Measurements from ENCODE around the gene MGLL.
"Not testable (repeated sequence)": the region's sequence is repeated elsewhere in the genome, so short reads cannot be mapped to it uniquely, and the experiment has no call there.

MGLL gene

DNA sequence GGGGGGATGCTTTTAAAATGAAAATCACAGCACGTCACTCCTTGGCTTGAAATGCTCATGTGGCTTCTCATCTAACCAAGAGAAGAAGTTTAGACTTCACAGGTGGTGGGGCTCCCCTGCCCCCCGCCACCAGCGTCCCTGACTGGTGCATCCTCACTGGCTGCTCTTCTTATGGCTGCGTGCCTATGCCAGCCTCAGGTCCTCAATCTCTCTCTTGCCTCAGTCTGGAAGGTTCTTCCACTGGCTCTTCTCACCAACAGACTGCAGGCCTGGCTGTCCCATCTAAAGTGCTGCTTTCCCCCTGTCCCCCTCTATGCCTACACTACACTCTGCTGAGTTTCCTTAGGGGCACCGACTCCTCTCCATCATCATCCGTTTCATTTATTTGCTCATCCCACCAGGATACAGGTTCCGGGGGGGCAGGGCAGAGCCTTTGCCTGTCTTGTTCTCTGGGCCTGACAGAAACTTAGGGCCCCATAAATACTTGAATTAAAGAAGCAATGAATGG, 128.9 kb downstream of the MGLL start:
- in situ Hi-C loops (cut with MboI; ENCODE audit: low sequenced_read_pairs): no loop called here

DNA sequence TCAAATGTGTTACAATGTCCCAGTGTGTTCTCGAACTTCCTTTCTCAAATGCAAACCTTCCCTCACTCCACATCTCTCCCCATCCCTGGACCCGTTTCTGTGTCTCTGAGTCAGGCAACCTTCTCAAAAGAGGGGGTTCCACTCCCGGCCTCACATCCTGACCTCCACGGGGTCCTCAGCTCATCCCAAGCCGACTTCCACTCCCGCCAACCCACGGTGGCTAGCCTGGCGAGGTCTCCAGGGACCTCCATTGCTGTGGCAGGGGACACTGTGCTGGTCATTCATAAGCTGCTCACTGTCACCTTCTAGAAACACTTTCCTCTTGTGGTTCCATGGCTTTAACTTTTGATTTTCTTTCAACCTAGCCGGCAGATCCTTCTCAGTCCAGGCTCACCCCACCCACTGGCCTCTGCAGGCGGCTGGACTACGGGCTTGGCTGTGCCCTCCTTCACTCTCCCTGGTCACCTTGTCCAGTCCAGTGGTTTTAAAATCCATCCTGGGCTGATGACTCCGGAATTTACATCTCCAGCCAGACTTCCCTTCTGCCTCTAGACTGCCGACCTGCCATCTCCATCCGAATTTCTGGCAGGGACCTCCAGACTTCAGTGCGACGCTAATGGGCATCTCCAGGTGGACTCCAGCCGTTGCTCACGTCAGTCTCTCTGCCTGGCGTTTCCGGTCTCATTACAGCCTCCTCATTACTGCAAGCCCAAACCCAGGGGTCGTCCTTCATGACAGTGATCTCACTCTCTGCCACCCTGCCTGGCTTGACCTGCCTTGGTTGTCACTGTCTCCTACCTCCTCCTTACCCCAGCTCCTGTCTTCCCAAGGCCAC, 129.6 kb downstream of the MGLL start:
- in situ Hi-C loops (cut with MboI; ENCODE audit: low sequenced_read_pairs): no loop called here

- in situ Hi-C loops (cut with MboI; ENCODE audit: low sequenced_read_pairs): no loop called here
These were observed 130.3 kb downstream of the MGLL start for GRCh38 chr3:127691974-127692373.

DNA sequence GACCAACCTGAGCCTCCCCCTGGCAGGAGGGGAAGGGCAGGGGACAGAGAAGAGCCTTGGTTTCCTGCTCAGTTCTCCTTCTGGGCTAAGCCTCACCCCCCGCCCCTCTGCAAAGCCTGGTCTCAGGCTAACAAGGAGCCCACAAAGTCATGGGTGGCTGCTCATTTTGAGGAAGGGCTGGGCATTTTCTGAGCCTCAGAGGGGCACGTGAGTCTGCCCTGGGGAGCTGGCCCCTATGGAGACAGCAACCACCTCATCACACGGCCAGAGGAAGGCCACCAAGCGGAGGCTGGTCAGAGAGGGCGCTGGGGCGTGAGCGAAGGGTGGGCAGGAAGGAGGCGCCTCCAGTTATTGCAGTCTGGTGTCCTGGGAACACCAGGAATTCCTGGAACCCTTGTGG, 130.8 kb downstream of the MGLL start:
- in situ Hi-C loops (cut with MboI; ENCODE audit: low sequenced_read_pairs): no loop called here

GRCh38 chr3:127690823-127691452, 131.4 kb downstream of the MGLL start:
- in situ Hi-C loops (cut with MboI; ENCODE audit: low sequenced_read_pairs): no loop called here

DNA sequence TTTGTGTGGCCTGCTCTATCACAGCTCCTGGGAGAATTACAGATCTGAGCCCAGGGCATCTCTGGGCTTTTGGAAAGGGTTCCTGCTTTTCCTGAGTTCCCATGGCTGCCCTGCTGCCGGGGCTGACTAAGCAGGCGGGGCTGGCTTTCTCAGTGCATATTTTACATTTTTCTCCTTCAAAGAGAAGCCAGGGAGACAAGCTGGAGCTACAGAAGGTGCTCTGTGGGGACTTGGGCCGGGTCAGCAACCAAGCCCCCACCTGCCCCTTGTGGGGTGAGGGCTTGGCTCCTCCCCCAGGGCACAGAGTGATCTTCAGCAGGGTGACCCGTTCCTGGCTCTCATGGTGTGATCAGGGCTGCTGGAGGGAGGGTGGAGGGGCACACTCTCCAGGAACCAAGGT, 132.2 kb downstream of the MGLL start:
- in situ Hi-C loops (cut with MboI; ENCODE audit: low sequenced_read_pairs): no loop called here

GRCh38 chr3:127689266-127689860, 133.0 kb downstream of the MGLL start:
- in situ Hi-C loops (cut with MboI; ENCODE audit: low sequenced_read_pairs): no loop called here

GRCh38 chr3:127688416-127689265, 133.7 kb downstream of the MGLL start:
- in situ Hi-C loops (cut with MboI; ENCODE audit: low sequenced_read_pairs): no loop called here

- in situ Hi-C loops (cut with MboI; ENCODE audit: low sequenced_read_pairs): no loop called here
These were observed 134.3 kb downstream of the MGLL start for GRCh38 chr3:127688022-127688415.

GRCh38 chr3:127687228-127687737, 135.0 kb downstream of the MGLL start:
- in situ Hi-C loops (cut with MboI; ENCODE audit: low sequenced_read_pairs): no loop called here

DNA sequence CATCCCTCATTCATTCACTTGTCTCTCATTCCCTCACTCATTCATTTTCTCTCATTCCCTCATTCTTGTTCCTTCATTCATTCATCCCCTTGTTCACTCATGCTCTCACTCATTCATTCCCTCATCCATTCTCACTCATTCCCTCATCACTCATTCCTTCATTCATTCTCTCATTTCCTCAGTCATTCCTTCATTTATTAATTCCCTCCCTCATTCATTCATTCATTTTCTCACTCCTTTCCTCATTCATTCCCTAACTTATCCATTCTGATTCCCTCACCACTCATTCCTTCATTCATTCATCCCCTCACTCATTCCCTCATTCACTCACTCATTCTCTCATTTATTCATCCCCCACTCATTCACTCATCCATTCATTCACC, 135.8 kb downstream of the MGLL start:
- in situ Hi-C loops (cut with MboI; ENCODE audit: low sequenced_read_pairs): no loop called here

- in situ Hi-C loops (cut with MboI; ENCODE audit: low sequenced_read_pairs): no loop called here
These were observed 136.4 kb downstream of the MGLL start for GRCh38 chr3:127685708-127686511.

DNA sequence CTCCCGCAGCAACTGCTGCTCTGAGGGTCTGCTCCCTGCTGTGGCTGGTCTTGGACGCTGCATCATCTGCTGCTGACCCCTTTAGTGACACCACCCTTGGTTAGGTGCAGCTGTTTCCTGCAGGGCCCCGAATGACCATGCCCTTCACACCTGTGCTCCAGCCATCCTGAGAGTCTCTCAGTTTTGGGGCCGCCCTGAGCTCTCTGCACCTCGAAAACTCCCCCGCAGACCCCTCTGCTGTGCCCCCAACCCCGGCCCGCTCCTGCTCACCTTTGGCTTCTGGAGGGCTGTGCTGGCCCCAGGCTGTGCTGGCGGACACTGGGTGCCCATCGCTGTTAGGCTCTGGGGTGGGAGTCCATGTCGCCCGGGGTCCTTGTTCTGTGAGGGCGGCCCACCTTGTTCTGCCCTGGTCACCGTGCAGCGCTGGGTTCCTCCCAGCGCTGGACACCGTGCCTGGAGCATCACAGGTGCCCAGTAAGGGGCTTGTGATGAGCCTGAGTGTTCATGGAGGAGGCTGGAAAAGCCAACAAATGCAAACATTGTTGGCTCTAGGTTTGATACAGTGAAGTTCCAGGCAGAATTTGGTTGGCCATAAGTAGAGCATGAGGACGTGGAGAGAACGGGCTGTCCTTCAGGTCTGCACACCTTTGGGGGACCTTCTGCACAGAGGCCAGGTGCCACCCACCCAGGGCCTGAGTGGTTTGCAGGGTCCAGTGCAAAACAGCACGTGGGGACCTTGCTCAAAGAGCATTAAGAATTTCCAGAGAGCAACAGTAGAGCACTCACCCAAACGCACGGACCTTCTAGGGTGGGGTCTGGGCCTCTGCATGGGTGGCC, 137.2 kb downstream of the MGLL start:
- in situ Hi-C loops (cut with MboI; ENCODE audit: low sequenced_read_pairs): no loop called here

- in situ Hi-C loops (cut with MboI; ENCODE audit: low sequenced_read_pairs): no loop called here
These were observed 139.8 kb downstream of the MGLL start for GRCh38 chr3:127682561-127682960.

DNA sequence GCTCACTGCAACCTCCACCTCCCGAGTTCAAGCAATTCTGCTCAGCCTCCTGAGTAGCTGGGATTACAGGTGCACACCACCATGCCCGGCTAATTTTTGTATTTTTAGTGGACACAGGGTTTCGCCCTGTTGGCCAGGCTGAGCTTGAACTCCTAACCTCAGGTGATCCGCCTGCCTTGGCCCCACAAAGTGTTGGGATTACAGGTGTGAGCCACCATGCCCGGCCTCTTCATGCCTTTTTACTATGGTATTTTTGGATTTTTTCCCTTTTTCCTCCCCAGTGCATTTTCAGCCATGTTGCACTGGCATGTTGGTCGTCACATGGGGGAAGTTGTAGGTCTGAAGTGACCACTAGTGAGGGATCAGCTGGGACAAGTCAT, 140.2 kb downstream of the MGLL start:
- in situ Hi-C loops (cut with MboI; ENCODE audit: low sequenced_read_pairs): not testable (repeated sequence)

- in situ Hi-C loops (cut with MboI; ENCODE audit: low sequenced_read_pairs): no loop called here
These were observed 141.5 kb downstream of the MGLL start for GRCh38 chr3:127680798-127681221.

GRCh38 chr3:127680146-127680661, 142.1 kb downstream of the MGLL start:
- in situ Hi-C loops (cut with MboI; ENCODE audit: low sequenced_read_pairs): no loop called here

DNA sequence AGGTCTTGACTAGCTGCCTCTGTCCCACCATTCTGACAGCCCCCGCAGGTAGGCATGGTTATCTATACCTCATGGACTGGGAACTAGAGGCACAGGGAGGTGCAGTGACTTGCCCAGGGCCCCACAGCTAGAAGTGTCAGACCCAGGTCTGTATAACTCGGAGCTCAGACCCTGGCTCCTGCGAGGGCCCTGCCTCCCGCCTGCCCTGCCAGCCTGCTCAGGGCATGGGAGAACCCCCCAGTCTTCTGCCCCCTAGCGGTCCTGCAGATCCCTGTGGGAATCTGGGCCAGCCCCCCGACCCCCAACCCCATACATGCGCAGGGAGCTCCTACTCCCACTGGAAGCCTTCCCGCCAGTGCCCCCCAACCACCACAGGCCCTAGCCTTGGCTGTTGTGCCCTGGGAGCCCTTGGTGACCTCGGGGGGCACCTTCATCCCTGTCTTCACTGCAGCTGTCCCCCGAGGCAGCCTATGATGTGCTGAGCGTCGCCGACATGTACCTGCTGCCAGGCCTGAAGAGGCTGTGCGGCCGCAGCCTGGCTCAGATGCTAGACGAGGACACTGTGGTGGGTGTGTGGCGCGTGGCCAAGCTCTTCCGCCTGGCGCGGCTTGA, 142.7 kb downstream of the MGLL start:
- in situ Hi-C loops (cut with MboI; ENCODE audit: low sequenced_read_pairs): no loop called here

Data from HL-60/S4 (cell line).